Neural progenitor cell (in vitro differentiated cells): Measurements from ENCODE around the gene SUSD1. TPM values are rescaled to one million over a fixed set of nuclear protein-coding genes. Genes with fewer than 3 reads are reported as not detected.

Experiments used
- DNase-seq: peaks from one replicate; pipeline ENCODE4 v3.0.0-alpha.2; 2016; ENCODE audit warnings: low spot score
- H2AFZ ChIP-seq: fragments of 200-600 bp; sonication (generic); replicated peaks from 2 replicates; pipeline ENCODE4 v1.6.1; 2016; ENCODE audit warnings: antibody characterized with exemption
- H3F3A ChIP-seq: fragments of 200-600 bp; sonication (generic); 2 replicates; pipeline ENCODE4 v1.6.1; 2016; ENCODE audit warnings: antibody characterized with exemption, low read depth
- H3K27ac ChIP-seq: fragments of 200-600 bp; sonication (generic); 2 replicates; pipeline ENCODE4 v1.5.1; 2016; ENCODE audit warnings: mild to moderate bottlenecking
- H3K27me3 ChIP-seq: fragments of 200-600 bp; sonication (generic); 2 replicates; pipeline ENCODE4 v1.6.1; 2016; ENCODE audit warnings: mild to moderate bottlenecking, moderate library complexity
- H3K36me3 ChIP-seq: fragments of 200-600 bp; sonication (generic); 2 replicates; pipeline ENCODE4 v1.5.1; 2016
- H3K4me1 ChIP-seq: fragments of 200-600 bp; sonication (generic); 2 replicates; pipeline ENCODE4 v1.6.1; 2016; ENCODE audit warnings: mixed run types
- H3K4me2 ChIP-seq: fragments of 200-600 bp; sonication (generic); 2 replicates; pipeline ENCODE4 v1.6.1; 2016
- H3K4me3 ChIP-seq: fragments of 200-600 bp; sonication (generic); 2 replicates; pipeline ENCODE4 v1.5.1; 2016
- H3K79me2 ChIP-seq: fragments of 200-600 bp; sonication (generic); 2 replicates; pipeline ENCODE4 v1.6.1; 2016; ENCODE audit warnings: low read depth
- H3K9ac ChIP-seq: fragments of 200-600 bp; sonication (generic); 2 replicates; pipeline ENCODE4 v1.6.1; 2016
- H3K9me3 ChIP-seq: fragments of 200-600 bp; sonication (generic); 2 replicates; pipeline ENCODE4 v1.5.1; 2016; ENCODE audit warnings: low read depth
- H4K20me1 ChIP-seq: fragments of 200-600 bp; sonication (generic); 2 replicates; pipeline ENCODE4 v1.6.1; 2016; ENCODE audit warnings: low read depth
- H3K27ac Mint-ChIP-seq: 3 replicates; pipeline ENCODE4 v1.8.0; 2021; ENCODE audit warnings: mixed read lengths
- H3K27me3 Mint-ChIP-seq: 2 replicates; pipeline ENCODE4 v1.8.0; 2022; ENCODE audit warnings: low read depth, mild to moderate bottlenecking, inconsistent platforms, moderate library complexity, mixed read lengths; ENCODE audit not compliant: insufficient read depth
- H3K36me3 Mint-ChIP-seq: 3 replicates; pipeline ENCODE4 v1.8.0; 2021; ENCODE audit warnings: mixed read lengths
- H3K4me1 Mint-ChIP-seq: 3 replicates; pipeline ENCODE4 v1.8.0; 2021; ENCODE audit warnings: mixed read lengths
- H3K4me3 Mint-ChIP-seq: 3 replicates; pipeline ENCODE4 v1.8.0; 2021; ENCODE audit warnings: mild to moderate bottlenecking, moderate library complexity, mixed read lengths
- H3K9me3 Mint-ChIP-seq: 3 replicates; pipeline ENCODE4 v1.8.0; 2020; ENCODE audit warnings: mixed read lengths
- EZH2 ChIP-seq: fragments of 200-600 bp; sonication (generic); IDR thresholded peaks from 2 replicates; pipeline ENCODE4 v1.6.1; 2017; ENCODE audit warnings: antibody characterized with exemption, mild to moderate bottlenecking, moderate library complexity
- EZH2phosphoT487 ChIP-seq: fragments of 200-600 bp; sonication (generic); IDR thresholded peaks from 2 replicates; pipeline ENCODE4 v1.6.1; 2017; ENCODE audit warnings: antibody characterized with exemption
- total RNA-seq: library from RNA; depleted of rRNA; stranded (reverse); fragments of >200 nt; gene quantifications from 2 replicates; pipeline ENCODE4 v1.2.3, GENCODE V29; 2015; ENCODE audit warnings: low replicate concordance
- TF ChIP-seq, protein P1 (sequence below): fragments of 200-600 bp; sonication (generic); IDR thresholded peaks from 2 replicates; pipeline ENCODE4 v1.5.1; 2017; ENCODE audit warnings: antibody characterized with exemption, mild to moderate bottlenecking

The SUSD1 gene
- total RNA-seq, 1 donor from 2014 or later, result 12.0 TPM

- Histone ChIP-seq H4K20me1 (no peaks in the 10 kb centered on the region), H3K4me1 (peaks cover 14% of the 10 kb centered on the region), H3K27ac (no peak overlapping the region), H3F3A (peaks cover 25% of the 10 kb centered on the region), H3K9me3 (no peaks in the 10 kb centered on the region), H3K9ac (no peak overlapping the region), H3K79me2 (no peaks in the 10 kb centered on the region), H3K4me3 (no peak overlapping the region), H3K27me3 (no peaks in the 10 kb centered on the region), H3K4me2 (no peak overlapping the region), H2AFZ (no peak overlapping the region), H3K36me3 (no peaks in the 10 kb centered on the region)
- Mint-ChIP-seq H3K9me3 (peaks cover 7% of the 10 kb centered on the region), H3K4me3 (no peak overlapping the region), H3K4me1 (peaks cover 6% of the 10 kb centered on the region), H3K27me3 (no peaks in the 10 kb centered on the region), H3K27ac (no peak overlapping the region), H3K36me3 (peaks cover 5% of the 10 kb centered on the region)
- TF ChIP-seq EZH2, result no peak
- TF ChIP-seq, protein P1, sequence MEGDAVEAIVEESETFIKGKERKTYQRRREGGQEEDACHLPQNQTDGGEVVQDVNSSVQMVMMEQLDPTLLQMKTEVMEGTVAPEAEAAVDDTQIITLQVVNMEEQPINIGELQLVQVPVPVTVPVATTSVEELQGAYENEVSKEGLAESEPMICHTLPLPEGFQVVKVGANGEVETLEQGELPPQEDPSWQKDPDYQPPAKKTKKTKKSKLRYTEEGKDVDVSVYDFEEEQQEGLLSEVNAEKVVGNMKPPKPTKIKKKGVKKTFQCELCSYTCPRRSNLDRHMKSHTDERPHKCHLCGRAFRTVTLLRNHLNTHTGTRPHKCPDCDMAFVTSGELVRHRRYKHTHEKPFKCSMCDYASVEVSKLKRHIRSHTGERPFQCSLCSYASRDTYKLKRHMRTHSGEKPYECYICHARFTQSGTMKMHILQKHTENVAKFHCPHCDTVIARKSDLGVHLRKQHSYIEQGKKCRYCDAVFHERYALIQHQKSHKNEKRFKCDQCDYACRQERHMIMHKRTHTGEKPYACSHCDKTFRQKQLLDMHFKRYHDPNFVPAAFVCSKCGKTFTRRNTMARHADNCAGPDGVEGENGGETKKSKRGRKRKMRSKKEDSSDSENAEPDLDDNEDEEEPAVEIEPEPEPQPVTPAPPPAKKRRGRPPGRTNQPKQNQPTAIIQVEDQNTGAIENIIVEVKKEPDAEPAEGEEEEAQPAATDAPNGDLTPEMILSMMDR, result no peak
- TF ChIP-seq EZH2phosphoT487, result no peak
- DNase-seq, result no peak
These were observed 133.9 kb downstream of the SUSD1 start for GRCh38 chr9:112041199-112041535.

- H3K4me3 ChIP-seq, result no peak overlapping the region
- H4K20me1 ChIP-seq, result no peaks in the 10 kb centered on the region
- TF ChIP-seq, protein P1, result no peak
- no peak for TF ChIP-seq EZH2phosphoT487
- H3K36me3 ChIP-seq, result no peaks in the 10 kb centered on the region
- Mint-ChIP-seq H3K4me1 (peaks cover 6% of the 10 kb centered on the region), H3K9me3 (peaks cover 7% of the 10 kb centered on the region), H3K27ac (no peak overlapping the region), H3K36me3 (peaks cover 5% of the 10 kb centered on the region), H3K4me3 (no peak overlapping the region), H3K27me3 (peaks cover 2% of the 10 kb centered on the region)
- no peak overlapping the region for H2AFZ ChIP-seq
- H3F3A ChIP-seq, result peaks cover 25% of the 10 kb centered on the region
- H3K27me3 ChIP-seq, result no peaks in the 10 kb centered on the region
- no peak for DNase-seq
- H3K79me2 ChIP-seq, result no peaks in the 10 kb centered on the region
- H3K27ac ChIP-seq, result no peak overlapping the region
- H3K4me2 ChIP-seq, result no peak overlapping the region
- H3K9me3 ChIP-seq, result no peaks in the 10 kb centered on the region
- H3K9ac ChIP-seq, result no peak overlapping the region
- H3K4me1 ChIP-seq, result peaks cover 14% of the 10 kb centered on the region
These were observed 137.1 kb downstream of the SUSD1 start for GRCh38 chr9:112038017-112038408.

DNA sequence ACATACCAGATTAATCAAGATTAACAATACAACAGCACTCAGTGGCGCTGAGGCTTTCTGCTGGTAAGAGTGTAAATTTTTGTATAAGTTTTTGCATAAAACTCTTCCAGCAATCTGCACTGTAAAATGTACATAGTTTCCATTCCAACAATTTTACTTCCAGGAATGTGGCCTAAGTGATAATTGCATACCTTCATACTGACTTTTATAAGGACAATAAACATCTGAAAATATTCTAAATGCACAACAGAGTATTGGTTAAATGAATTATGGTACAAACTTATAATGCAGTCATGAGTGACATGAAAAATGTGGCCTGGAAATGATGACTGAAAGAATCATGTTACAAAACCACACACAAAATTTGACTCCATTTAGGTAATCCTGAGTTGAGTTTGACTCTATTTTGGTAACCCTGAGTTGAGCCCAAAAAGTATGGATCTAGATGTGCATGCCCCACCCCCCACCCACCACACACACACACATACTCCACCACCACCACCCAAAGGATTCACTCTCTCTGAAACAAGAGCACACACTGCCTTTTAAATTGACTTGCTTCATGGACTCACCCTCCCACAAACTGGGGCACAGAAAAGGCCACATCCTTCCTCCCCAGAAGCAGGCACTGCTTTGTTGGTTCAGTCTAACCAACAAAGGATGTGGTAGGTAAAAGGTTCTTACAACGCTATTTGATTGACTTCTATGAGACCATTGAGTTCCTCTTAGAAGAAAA lies 137.6 kb downstream of the SUSD1 start:
- H3K27me3 ChIP-seq, result no peaks in the 10 kb centered on the region
- Mint-ChIP-seq H3K27ac (no peak overlapping the region), H3K27me3 (peaks cover 2% of the 10 kb centered on the region), H3K4me1 (peaks cover 6% of the 10 kb centered on the region), H3K36me3 (peaks cover 5% of the 10 kb centered on the region), H3K9me3 (peaks cover 7% of the 10 kb centered on the region), H3K4me3 (no peak overlapping the region)
- no peak for TF ChIP-seq EZH2phosphoT487
- TF ChIP-seq EZH2, result no peak
- TF ChIP-seq, protein P1, result no peak
- H3K4me1 ChIP-seq, result peaks cover 14% of the 10 kb centered on the region
- no peak overlapping the region for H2AFZ ChIP-seq
- H3K79me2 ChIP-seq, result no peaks in the 10 kb centered on the region
- no peak overlapping the region for H3K27ac ChIP-seq
- DNase-seq, result peak; percentile 58
- no peaks in the 10 kb centered on the region for H3K9me3 ChIP-seq
- no peak overlapping the region for H3K4me3 ChIP-seq
- H3K9ac ChIP-seq, result no peak overlapping the region
- H3K4me2 ChIP-seq, result peak overlapping the region; percentile 36
- H4K20me1 ChIP-seq, result no peaks in the 10 kb centered on the region
- no peaks in the 10 kb centered on the region for H3K36me3 ChIP-seq
- peaks cover 25% of the 10 kb centered on the region for H3F3A ChIP-seq
